GM06990 (cell line): Measurements from ENCODE around the gene BABAM2.

Experiments
- DNase-seq: peaks from one replicate; pipeline ENCODE4 v3.0.0-alpha.2; 2011; ENCODE audit not compliant: insufficient read length; ENCODE audit errors: extremely low read depth
- H3K27me3 ChIP-seq: replicated peaks from 2 replicates; pipeline ENCODE4 v1.6.0; 2011; ENCODE audit warnings: low read length; ENCODE audit not compliant: control insufficient read depth, insufficient read depth
- H3K36me3 ChIP-seq: 2 replicates; pipeline ENCODE4 v1.5.1; 2011; ENCODE audit warnings: low read length; ENCODE audit not compliant: control insufficient read depth, insufficient read depth
- H3K4me3 ChIP-seq: replicated peaks from 2 replicates; pipeline ENCODE4 v1.5.1; 2011; ENCODE audit warnings: low read depth, mild to moderate bottlenecking, control low read depth, low read length
- TF ChIP-seq, protein P1 (sequence below): IDR thresholded peaks from 2 replicates; pipeline ENCODE4 v1.5.1; 2011; ENCODE audit warnings: low read length, control low read depth, mild to moderate bottlenecking, inconsistent platforms; ENCODE audit not compliant: insufficient read depth, poor library complexity, severe bottlenecking

Gene BABAM2

GRCh38 chr2:28296904-28297303 lies 406.4 kb downstream of the BABAM2 start:
- no peaks in the 10 kb centered on the region for H3K27me3 ChIP-seq
- peaks cover 3% of the 10 kb centered on the region for H3K36me3 ChIP-seq
- no peak for DNase-seq
- TF ChIP-seq, protein P1, sequence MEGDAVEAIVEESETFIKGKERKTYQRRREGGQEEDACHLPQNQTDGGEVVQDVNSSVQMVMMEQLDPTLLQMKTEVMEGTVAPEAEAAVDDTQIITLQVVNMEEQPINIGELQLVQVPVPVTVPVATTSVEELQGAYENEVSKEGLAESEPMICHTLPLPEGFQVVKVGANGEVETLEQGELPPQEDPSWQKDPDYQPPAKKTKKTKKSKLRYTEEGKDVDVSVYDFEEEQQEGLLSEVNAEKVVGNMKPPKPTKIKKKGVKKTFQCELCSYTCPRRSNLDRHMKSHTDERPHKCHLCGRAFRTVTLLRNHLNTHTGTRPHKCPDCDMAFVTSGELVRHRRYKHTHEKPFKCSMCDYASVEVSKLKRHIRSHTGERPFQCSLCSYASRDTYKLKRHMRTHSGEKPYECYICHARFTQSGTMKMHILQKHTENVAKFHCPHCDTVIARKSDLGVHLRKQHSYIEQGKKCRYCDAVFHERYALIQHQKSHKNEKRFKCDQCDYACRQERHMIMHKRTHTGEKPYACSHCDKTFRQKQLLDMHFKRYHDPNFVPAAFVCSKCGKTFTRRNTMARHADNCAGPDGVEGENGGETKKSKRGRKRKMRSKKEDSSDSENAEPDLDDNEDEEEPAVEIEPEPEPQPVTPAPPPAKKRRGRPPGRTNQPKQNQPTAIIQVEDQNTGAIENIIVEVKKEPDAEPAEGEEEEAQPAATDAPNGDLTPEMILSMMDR, result no peak
- H3K4me3 ChIP-seq, result no peak overlapping the region

- no peak overlapping the region for H3K4me3 ChIP-seq
- TF ChIP-seq, protein P1, result no peak
- no peak for DNase-seq
- H3K27me3 ChIP-seq, result no peaks in the 10 kb centered on the region
- peaks cover 3% of the 10 kb centered on the region for H3K36me3 ChIP-seq
Observed at GRCh38 chr2:28297531-28297930, 407.0 kb downstream of the BABAM2 start.

DNA sequence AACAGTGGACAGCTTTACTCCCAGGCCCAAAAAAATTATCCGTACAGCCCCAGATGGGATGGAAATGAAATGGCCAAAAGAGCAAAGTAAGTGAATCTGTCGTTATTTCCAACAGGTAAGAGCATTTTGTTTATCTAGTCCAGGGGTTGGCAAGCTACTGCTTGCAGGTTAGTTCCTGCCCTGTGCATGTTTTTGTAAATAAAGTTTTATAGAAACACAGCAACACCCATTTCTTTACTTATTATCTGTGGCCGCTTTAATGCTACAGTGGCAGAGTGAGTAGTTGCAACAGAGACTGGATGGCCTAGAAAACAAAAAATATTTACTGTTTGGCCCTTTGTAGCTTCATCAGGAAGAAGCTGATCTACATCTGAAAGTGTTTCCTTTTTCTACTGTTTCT lies 407.9 kb downstream of the BABAM2 start:
- H3K27me3 ChIP-seq, result no peaks in the 10 kb centered on the region
- TF ChIP-seq, protein P1, result no peak
- peaks cover 3% of the 10 kb centered on the region for H3K36me3 ChIP-seq
- no peak overlapping the region for H3K4me3 ChIP-seq
- DNase-seq, result no peak

- Histone ChIP-seq H3K4me3 (no peak overlapping the region), H3K36me3 (peaks cover 3% of the 10 kb centered on the region), H3K27me3 (no peaks in the 10 kb centered on the region)
- TF ChIP-seq, protein P1, result no peak
- DNase-seq, result no peak
Observed at GRCh38 chr2:28300485-28301341, 410.2 kb downstream of the BABAM2 start.

DNA sequence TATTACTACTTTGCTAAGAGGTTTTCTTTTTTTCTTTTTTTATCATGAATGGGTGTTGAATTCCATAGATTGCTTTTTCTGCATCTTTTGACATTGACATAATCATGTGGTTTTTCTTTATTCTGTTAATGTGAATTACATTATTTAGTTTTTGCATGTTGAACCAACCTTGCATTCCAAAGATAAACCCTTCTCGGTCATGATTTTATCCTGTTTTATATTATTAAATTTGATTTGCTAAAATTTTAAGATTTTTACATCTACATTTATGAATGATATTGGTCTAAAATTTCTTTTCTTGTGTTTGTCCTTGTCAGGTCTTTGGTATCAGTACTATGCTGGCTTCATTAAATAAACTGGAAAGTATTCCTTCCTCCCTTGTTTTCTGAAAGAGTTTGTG lies 414.7 kb downstream of the BABAM2 start:
- TF ChIP-seq, protein P1, result no peak
- DNase-seq, result no peak
- H3K27me3 ChIP-seq, result no peaks in the 10 kb centered on the region
- peaks cover 3% of the 10 kb centered on the region for H3K36me3 ChIP-seq
- H3K4me3 ChIP-seq, result no peak overlapping the region

DNA sequence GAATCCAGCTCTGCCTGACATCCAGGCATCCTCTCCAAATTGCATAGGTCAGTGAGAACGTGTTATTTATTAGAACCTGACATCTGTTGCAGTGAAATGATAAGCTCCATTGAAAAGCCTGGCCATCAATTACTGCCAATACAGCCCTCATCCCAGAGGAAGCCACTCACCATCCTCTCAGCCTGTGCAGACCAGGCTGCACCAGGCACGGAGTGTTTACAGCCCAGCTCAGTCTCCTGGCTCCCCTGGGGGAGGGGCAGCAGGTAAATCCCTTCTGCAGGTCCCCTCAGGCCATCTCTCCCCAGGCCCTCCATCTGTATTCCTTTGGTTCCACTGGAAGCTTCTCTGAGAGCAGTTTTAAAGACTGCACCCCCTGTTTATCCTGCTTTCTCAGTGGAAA lies 419.6 kb downstream of the BABAM2 start:
- DNase-seq, result no peak
- TF ChIP-seq, protein P1, result no peak
- H3K36me3 ChIP-seq, result no peaks in the 10 kb centered on the region
- no peaks in the 10 kb centered on the region for H3K27me3 ChIP-seq
- H3K4me3 ChIP-seq, result no peak overlapping the region
